Activated effector memory CD4-positive, alpha-beta T cell treated with anti-CD3 and anti-CD28 coated beads, Interleukin-2, amount 50 U/mL, for 16 hours (primary cell): Measurements from ENCODE around the gene BTBD16.
A peak's percentile ranks its signal among the peaks of the same experiment; 100 is the strongest.

ENCODE experiments used
- DNase-seq: peaks from one replicate; pipeline ENCODE4 v3.0.0-alpha.2; 2020

Gene BTBD16

GRCh38 chr10:122248356-122249302 is 22.5 kb upstream of the BTBD16 start:
- no peak for DNase-seq

DNA sequence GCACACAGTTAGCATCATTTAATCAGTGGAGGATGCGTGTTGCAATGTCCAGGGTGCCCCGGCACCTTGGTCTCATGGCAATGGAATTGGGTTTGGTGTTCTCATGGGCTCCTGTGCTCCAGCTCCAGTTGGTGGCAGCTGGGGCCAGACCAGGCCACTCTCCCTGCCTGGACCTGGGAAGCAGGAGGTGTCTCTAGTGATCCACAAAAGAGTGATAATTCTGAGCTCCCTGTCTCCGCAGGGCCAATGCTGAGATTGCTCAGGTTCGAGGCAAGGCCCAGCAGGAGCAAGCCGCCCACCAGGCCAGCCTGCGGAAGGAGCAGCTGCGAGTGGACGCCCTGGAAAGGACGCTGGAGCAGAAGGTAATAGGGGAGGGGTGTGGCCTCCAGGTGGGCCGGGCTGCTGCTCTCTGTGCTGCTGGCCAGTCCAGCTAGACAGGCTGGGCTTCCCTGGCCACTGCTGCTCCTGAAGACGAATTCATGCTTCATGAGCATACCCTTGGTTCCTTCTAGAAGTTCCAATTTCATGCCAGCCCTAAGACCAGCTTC is 21.7 kb upstream of the BTBD16 start:
- no peak for DNase-seq

DNA sequence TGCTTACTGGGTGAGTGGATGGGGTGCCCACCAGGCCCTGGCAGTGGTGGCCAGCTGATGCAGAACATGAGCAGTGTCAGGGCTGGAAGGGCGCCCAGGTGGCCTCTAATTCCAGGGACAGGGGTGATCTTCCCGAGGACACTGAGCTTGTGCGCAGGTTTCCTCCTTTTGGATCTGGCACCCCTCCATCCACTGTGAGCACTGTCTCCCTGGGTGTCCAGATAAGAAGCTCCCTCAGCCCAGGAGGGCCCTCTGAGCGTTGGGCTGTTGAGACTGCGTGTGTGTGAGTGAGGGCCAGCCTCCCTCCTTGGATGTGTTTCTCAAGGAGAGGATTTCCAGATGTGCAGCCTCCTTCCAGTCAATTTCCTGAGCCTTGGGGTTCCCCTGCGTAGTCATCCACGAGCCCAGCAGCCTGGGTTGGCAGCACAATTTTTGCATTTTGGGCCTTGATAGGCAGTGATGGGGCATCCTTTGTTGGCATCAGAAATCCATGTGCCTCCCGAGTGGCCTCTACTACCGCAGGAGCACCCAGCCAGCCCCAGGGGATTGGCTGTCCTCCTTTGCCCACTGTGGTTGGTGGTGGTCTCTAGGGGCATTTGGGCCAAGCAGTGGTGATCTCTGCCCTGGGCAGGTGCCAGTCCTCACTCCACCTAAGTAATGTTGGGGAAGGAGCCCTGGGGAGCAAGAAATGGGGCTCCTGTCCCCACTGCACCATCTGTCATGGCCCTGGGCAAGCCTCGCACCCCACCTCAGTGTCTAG is 20.9 kb upstream of the BTBD16 start:
- no peak for DNase-seq

GRCh38 chr10:122251459-122252255 is 19.4 kb upstream of the BTBD16 start:
- no peak for DNase-seq

DNA sequence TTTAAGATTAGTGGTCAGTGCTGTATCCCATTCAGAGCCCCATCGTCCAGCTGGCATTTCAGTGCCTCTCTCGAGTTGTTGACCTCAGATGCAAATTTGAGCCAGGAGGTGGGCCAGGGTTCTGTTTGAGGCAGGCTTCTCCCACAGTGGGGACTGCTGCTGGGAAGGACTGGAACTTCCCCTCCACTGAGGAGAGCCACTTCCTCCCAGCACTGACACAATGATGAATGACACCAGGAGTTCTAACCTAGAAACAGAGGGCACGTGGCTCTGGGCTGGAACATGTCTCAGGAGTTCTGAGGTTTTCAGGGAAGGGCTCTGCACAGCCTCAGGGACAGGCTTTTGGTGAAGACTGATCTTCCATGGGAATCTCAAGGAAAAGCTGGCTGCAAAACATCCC is 18.3 kb upstream of the BTBD16 start:
- no peak for DNase-seq

DNA sequence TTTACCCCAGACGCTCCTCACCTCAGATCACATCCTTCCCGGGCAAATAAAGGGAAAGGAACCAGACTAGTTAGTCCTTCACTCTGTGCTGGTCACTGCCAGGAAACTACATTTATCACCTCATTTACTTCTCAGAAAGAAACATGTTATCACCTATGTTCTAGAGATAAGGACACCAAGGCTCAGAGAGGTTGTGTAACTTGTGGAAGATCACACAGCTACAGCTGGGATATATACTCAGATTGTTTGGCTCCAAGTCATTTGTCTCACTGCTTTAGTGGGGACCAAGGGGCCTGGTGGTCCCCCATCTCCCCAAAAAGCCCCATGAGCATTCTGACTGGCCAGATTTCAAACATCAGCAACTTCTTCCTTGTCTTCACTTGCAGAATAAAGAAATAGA is 17.5 kb upstream of the BTBD16 start:
- no peak for DNase-seq

GRCh38 chr10:122254831-122255230 is 16.3 kb upstream of the BTBD16 start:
- no peak for DNase-seq

DNA sequence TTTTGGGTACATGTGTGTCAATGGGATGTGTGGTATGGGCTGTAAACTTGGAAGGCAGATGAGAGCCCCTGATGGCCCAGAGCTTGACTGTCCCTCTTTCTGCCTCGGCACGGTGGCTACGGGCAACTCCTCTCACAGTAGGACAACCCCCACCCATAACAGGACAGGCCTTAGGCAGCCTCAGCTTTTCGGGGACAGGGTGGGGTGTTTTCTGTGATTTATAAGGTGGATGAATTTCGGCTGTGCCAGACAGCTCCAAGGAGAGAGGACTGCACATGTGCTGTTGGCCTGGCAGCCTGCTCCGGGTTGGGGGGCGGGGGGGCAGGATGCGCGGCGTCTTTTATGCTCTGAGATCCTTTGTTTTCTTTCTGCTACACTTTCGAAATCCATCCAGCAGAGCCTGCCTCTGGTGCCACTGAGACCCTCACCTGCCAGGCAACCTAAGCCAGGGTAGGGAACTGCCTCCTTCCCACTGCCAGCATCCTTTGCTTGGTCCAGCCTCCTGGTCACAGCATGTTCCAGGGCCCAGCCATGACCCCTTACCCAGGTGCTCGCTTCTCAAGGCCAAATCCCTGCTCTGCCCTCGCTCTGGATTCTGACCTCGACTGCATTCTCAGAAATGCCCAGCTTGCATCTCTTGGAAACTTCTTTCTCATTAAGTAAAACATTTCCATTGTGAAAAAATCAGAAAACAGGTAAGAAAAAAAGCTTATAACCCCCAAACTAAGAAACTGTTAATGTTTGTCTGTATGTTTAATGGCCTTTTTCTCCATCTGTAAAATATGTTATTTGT is 15.4 kb upstream of the BTBD16 start:
- no peak for DNase-seq

DNA sequence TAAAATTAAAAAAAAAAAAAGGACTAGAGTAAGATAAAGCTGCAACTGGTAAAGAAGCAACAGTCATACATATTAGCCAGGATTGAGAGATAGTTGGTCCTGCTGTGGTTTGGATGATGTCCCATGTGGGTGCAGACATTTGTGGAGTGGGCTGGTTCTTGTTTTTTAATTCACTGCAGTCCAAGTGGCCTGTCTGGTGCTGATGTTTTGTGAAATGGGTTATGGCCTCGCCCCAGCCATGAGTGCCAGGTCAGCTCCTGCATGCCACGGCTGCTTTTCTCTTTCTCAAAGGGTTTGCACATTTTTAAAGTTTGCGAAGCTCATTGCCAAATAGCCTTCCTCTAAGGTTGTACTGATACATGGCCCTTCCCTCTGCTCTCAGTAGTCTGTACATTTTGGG is 14.1 kb upstream of the BTBD16 start:
- no peak for DNase-seq

DNA sequence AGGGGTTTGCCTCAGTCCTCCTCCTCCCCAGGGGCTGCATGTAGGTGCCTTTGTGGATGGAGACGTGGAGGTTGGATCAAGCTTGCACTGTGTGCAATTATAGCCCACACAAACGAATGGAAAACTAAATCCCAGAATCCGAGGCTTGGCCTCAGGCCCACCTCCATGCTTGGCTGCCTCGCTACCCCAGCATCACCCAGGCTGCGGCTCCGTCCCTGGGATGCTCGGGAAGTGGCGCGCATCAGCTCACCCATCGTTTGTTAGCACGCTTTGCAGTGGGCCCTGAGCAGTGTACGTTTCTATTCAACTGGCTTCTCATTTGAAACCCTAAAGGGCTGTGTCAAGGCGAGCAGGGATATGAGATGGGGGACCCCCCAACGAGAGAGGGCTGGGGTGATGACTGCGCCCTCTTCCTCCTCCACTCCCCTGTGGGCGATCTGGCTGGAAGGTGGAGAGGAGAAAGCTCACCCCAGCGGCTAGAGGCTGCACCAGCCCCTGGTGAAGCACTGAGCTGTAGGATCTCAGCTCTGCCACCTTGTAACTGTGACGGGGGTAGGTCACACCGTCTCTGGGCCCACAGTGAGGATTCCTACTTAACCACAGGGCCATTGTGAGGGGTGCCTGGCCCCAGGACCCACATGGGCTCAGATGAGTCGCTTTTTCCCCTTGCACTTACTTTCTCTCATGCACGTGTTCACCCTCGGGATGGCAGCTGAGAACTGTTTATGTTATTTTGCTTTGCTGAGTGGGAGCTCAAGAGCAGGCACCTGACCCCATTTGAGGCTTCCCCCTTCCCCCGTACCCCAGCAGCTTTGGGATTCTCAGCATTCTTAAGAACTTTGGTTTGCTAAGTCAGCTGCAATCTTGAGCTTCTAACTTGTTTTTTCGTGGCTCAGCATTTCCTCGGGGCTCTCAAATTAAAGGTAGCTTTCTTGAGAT is 12.7 kb upstream of the BTBD16 start:
- DNase-seq, result no peak

- no peak for DNase-seq
Observed at GRCh38 chr10:122259075-122259466, 12.0 kb upstream of the BTBD16 start.

GRCh38 chr10:122261584-122261983 is 9.5 kb upstream of the BTBD16 start:
- no peak for DNase-seq

GRCh38 chr10:122263971-122264370 is 7.1 kb upstream of the BTBD16 start:
- no peak for DNase-seq

DNA sequence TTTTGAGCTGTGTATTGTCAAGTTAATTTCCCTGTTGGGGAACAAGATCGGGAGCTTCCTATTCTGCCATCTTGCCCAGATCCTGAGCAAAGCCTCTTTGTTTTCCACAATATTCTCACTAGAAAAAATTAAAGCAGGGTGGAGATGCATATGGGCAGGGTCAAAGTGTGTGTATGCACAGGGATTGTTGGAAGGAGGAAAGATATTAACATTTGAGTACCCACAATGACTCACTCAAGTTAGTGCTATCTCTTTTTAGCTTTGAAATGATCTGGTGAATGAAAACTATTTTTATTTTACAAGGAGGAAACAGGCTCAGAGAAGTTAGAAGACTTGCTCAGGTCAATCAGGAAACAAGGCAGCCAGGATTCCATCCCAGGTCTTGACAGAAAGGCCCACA is 6.7 kb upstream of the BTBD16 start:
- DNase-seq, result no peak

DNA sequence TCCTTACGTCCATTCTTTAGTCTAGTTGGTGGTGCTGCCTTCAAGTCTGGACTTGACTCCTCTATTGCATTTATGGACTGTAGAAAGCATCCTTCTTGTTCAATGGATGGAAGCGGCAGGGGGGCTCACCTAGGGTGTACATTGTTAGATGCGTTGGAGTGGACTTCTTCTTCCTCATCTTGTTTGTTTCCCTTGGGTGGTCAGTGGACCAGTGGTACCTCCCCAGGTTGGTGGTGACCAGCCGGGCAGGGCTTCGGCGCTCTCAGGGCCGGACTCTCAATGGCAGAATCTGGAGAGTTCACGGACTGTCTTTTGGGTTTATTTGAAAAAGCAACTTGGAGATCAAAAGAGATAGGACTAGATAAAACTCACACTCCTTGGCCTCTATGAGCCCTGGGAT is 6.2 kb upstream of the BTBD16 start:
- no peak for DNase-seq

DNA sequence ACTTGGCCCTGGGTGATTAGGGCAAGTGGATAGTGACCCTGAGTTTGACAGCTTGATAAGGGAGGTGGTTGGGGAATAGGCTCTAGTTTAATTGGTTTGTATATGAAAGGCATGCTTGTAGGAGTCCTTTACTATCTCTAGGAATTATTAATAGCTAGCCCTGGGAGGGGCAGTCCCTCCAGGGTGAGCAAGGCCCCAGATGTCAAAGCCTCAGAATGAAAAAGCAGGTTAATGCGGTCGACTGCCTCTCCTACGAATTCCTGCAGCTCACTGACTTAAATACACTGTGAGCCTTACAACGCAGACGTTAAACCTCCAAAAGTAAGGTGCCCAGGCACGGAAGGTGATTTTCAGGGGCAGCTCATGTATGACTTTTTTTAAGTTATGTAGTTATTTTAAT is 5.2 kb upstream of the BTBD16 start:
- DNase-seq, result no peak

- peak; percentile 82 for DNase-seq
Observed at GRCh38 chr10:122267849-122268737, 3.0 kb upstream of the BTBD16 start.

- no peak for DNase-seq
Observed at GRCh38 chr10:122269059-122269687, 1.9 kb upstream of the BTBD16 start.

DNA sequence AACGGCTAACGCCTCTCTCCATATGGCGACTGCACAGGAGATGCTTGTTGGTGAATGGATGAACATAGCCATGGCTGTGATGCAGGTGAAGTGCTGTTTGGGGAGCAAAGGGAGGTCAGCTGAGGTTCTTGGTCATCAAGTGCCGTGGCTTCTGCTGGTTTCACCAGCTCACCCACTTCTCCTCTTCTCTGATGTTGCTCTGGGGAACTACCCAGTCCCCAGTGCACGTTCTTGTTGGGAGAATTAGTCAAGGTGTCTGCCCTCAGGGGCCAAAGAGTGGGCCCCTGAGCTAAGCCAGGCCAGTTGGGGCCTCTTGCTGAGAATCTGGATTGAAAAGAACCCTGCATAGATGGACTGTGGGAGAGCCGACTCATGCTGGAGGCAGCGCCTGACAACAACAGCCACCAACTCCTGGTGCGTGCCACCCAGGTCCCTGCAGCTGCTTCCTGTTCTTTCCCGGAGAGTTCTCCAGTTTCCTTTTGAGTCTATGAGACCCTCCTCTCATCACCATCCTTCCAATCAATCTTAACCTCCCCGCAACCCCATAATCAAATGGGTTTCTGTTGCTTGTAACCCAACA is 3.0 kb downstream of the BTBD16 start:
- DNase-seq, result no peak
